Testis (tissue), 3 donors: ENCODE results near the gene WDFY4. TPM values are rescaled to one million over a fixed set of nuclear protein-coding genes. Genes with fewer than 3 reads are reported as not detected.

Source experiments
- DNase-seq: peaks from one replicate; pipeline ENCODE4 v3.0.0-alpha.2; 2019
- H3K27ac ChIP-seq, 2 donors: fragments of 200-600 bp; sonication (generic); one replicate each; pipeline ENCODE4 v1.5.1; 2019
- H3K27me3 ChIP-seq: fragments of 200-600 bp; sonication (generic); one replicate; pipeline ENCODE4 v1.5.1; 2019
- H3K36me3 ChIP-seq: fragments of 200-600 bp; sonication (generic); one replicate; pipeline ENCODE4 v1.5.1; 2017; ENCODE audit warnings: low read depth; ENCODE audit errors: missing control alignments
- H3K4me1 ChIP-seq: fragments of 200-600 bp; sonication (generic); one replicate; pipeline ENCODE4 v1.5.1; 2019
- H3K4me3 ChIP-seq, 2 donors: fragments of 200-600 bp; sonication (generic); one replicate each; pipeline ENCODE4 v1.5.1; 2017 to 2019
- H3K9me3 ChIP-seq: fragments of 200-600 bp; sonication (generic); one replicate; pipeline ENCODE4 v1.5.1; 2017
- CTCF ChIP-seq, 3 experiments: fragments of 450-650 bp in 2 of 3; fragments of 200-600 bp in 1 of 3; sonication (generic) in 1 of 3; IDR thresholded peaks; one replicate each; pipeline ENCODE4 v1.5.1; 2016 to 2019; ENCODE audit warnings: antibody characterized with exemption in 3 of 3, mild to moderate bottlenecking in 2 of 3, moderate library complexity in 1 of 3
- POLR2A ChIP-seq: fragments of 450-650 bp; IDR thresholded peaks from one replicate; pipeline ENCODE4 v1.6.1; 2017; ENCODE audit warnings: antibody characterized with exemption, mild to moderate bottlenecking, moderate library complexity
- WGBS, 2 donors: methylation state at CpG; one replicate each; pipeline ENCODE4 v1.1.5; 2018; 5-methylcytosine and 5-hydroxymethylcytosine counted together
- intact Hi-C: fragments of 100-400 bp; cut with DNase I; formaldehyde crosslinking; loops from one replicate; pipeline ENCODE4 v1.15.1; 2023; ENCODE audit warnings: low total_unique reads
- polyA plus RNA-seq: library from polyadenylated mRNA; stranded (reverse); fragments of 350-450 nt; fragmentation: Illumina TruSeq; extraction: RNeasy Lipid Tissue Mini Kit (QIAGEN cat#74804); gene quantifications from one replicate; pipeline ENCODE4 v1.2.3, GENCODE V29; 2014; ENCODE audit warnings: low read depth, low replicate concordance; ENCODE audit not compliant: insufficient read depth
- total RNA-seq, 2 donors: library from RNA; depleted of rRNA; stranded (reverse); fragments of >200 nt; gene quantifications; one replicate each; pipeline ENCODE4 v1.2.3, GENCODE V29; 2016

Gene WDFY4
- total and polyA plus RNA-seq, 3 donors from 2014 or later: 10.2 to 21.5 (median 18.4) TPM

GRCh38 chr10:48656241-48656913, 28.3 kb upstream of the WDFY4 start:
- 2% methylated on average over 44 of the region's 46 CpGs; no CpG with 5 or more reads in 1 of the 2 donors for WGBS, 2 donors
- no peak overlapping the region for H3K27ac ChIP-seq

DNA sequence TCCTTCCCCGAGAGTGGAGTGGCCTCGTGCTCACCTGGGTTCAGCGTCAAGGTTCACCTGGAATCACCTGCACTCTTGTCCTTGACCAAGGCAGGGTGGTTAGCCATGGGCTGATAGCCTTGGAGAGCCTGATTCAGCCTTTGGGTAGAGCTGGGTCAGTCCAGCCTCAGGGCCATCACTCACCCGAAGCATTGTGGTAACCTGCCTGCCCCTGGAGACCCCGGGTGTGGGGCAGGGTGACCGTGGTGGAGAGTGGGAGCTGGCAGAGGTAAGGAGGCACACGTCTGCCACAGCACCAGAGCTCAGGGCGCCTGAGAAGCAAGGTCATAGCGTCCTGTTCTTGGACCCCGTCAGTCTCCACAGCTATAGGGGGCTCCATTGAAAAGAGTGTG, 27.8 kb upstream of the WDFY4 start:
- H3K4me3 ChIP-seq: no peak overlapping the region
- no peaks in the 10 kb centered on the region for H3K36me3 ChIP-seq
- intact Hi-C loops: loop anchor here (5.0 kb wide), 1 partner anchor 105 kb away; no protein-coding TSS in a partner anchor
- DNase-seq: no peak
- H3K4me1 ChIP-seq: peaks cover 8% of the 10 kb centered on the region
- WGBS, 2 donors: 46% methylated on average over 10 of the region's 10 CpGs; no CpG with 5 or more reads in 1 of the 2 donors
- H3K27me3 ChIP-seq: no peaks in the 10 kb centered on the region
- no peaks in the 10 kb centered on the region for H3K9me3 ChIP-seq
- TF ChIP-seq CTCF (IDR thresholded peaks at IDR 0.05): no peak
- no peak for TF ChIP-seq POLR2A
- H3K27ac ChIP-seq: no peak overlapping the region

More at GRCh38 chr10:48656241-48656913, 28.3 kb upstream of the WDFY4 start:
- H3K9me3 ChIP-seq: no peaks in the 10 kb centered on the region
- H3K4me3 ChIP-seq: peak overlapping the region; percentile 51 to 63
- peaks cover 8% of the 10 kb centered on the region for H3K4me1 ChIP-seq
- no peaks in the 10 kb centered on the region for H3K27me3 ChIP-seq
- intact Hi-C loops: loop anchor here (5.0 kb wide), 1 partner anchor 104 kb away; no protein-coding TSS in a partner anchor
- TF ChIP-seq CTCF (IDR thresholded peaks at IDR 0.05) (peak; percentile 97 to 99 (median 99)), POLR2A (no peak)
- DNase-seq: peak; percentile 94
- H3K36me3 ChIP-seq: no peaks in the 10 kb centered on the region

GRCh38 chr10:48657416-48657815, 27.3 kb upstream of the WDFY4 start:
- H3K27ac ChIP-seq: no peak overlapping the region
- H3K4me3 ChIP-seq: no peak overlapping the region
- intact Hi-C loops: loop anchor here (5.0 kb wide), 1 partner anchor 105 kb away; no protein-coding TSS in a partner anchor
- no peaks in the 10 kb centered on the region for H3K36me3 ChIP-seq
- peaks cover 8% of the 10 kb centered on the region for H3K4me1 ChIP-seq
- no peaks in the 10 kb centered on the region for H3K27me3 ChIP-seq
- 24 to 54% methylated on average over 3 of the region's 5 CpGs for WGBS, 2 donors
- no peak for DNase-seq
- no peak for TF ChIP-seq CTCF (IDR thresholded peaks at IDR 0.05)
- TF ChIP-seq POLR2A: no peak
- no peaks in the 10 kb centered on the region for H3K9me3 ChIP-seq

GRCh38 chr10:48658243-48658974, 26.3 kb upstream of the WDFY4 start:
- H3K27ac ChIP-seq: no peak overlapping the region
- H3K27me3 ChIP-seq: no peaks in the 10 kb centered on the region
- TF ChIP-seq CTCF (IDR thresholded peaks at IDR 0.05) (peak; percentile 63 to 92 (median 85)), POLR2A (no peak)
- intact Hi-C loops: loop anchor here (5.0 kb wide), 1 partner anchor 106 kb away; no protein-coding TSS in a partner anchor
- peak; percentile 90 for DNase-seq
- no peaks in the 10 kb centered on the region for H3K36me3 ChIP-seq
- 34 to 35% methylated on average over 17 to 19 of the region's 19 CpGs for WGBS, 2 donors
- H3K4me3 ChIP-seq: peak overlapping the region in 1 of 2 donors; percentile 1
- peaks cover 8% of the 10 kb centered on the region for H3K4me1 ChIP-seq
- no peaks in the 10 kb centered on the region for H3K9me3 ChIP-seq
